ENCODE measurements around the gene SNUPN.

Gene SNUPN

GRCh38 chr15:75625542-75626347, at the start of gene SNUPN:
SNUPN (minus strand) TSS chr15:75625725; CDS start chr15:75621051, 4,674 bp downstream.
- peak; percentile 68 for DNase-seq

- no peak for DNase-seq
These were observed 48.8 kb upstream of the SNUPN start for GRCh38 chr15:75674366-75674765.

- no peak for DNase-seq
These were observed 48.1 kb upstream of the SNUPN start for GRCh38 chr15:75673426-75674235.

- DNase-seq: no peak
These were observed 47.3 kb upstream of the SNUPN start for GRCh38 chr15:75672646-75673425.

- no peak for DNase-seq
These were observed 46.4 kb upstream of the SNUPN start for GRCh38 chr15:75671730-75672602.

- DNase-seq: no peak
These were observed 44.3 kb upstream of the SNUPN start for GRCh38 chr15:75669879-75670212.

- DNase-seq: no peak
These were observed 43.8 kb upstream of the SNUPN start for GRCh38 chr15:75669191-75669878.

GRCh38 chr15:75666823-75667501, 41.4 kb upstream of the SNUPN start:
- DNase-seq: no peak

GRCh38 chr15:75663931-75664421, 38.5 kb upstream of the SNUPN start:
- no peak for DNase-seq

- no peak for DNase-seq
These were observed 37.4 kb upstream of the SNUPN start for GRCh38 chr15:75662823-75663519.

GRCh38 chr15:75661756-75662140, 36.2 kb upstream of the SNUPN start:
- no peak for DNase-seq

GRCh38 chr15:75661100-75661755, 35.7 kb upstream of the SNUPN start:
- no peak for DNase-seq

GRCh38 chr15:75659928-75660645, 34.6 kb upstream of the SNUPN start:
- no peak for DNase-seq

GRCh38 chr15:75659141-75659771, 33.7 kb upstream of the SNUPN start:
- DNase-seq: no peak

- no peak for DNase-seq
These were observed 31.3 kb upstream of the SNUPN start for GRCh38 chr15:75656813-75657212.

- DNase-seq: no peak
These were observed 30.8 kb upstream of the SNUPN start for GRCh38 chr15:75656331-75656730.

GRCh38 chr15:75655931-75656330, 30.4 kb upstream of the SNUPN start:
- no peak for DNase-seq

- DNase-seq: no peak
These were observed 28.8 kb upstream of the SNUPN start for GRCh38 chr15:75654201-75654907.
